GM21390 (cell line): Measurements from ENCODE around the gene GTF3C5.
"Not testable (repeated sequence)": the region's sequence is repeated elsewhere in the genome, so short reads cannot be mapped to it uniquely, and the experiment has no call there.

Experiments
- ATAC-seq: cut with Tn5 transposase; IDR thresholded peaks from one replicate; pipeline ENCODE4 v1.9.1; 2021; ENCODE audit not compliant: unreplicated experiment

The GTF3C5 gene

DNA sequence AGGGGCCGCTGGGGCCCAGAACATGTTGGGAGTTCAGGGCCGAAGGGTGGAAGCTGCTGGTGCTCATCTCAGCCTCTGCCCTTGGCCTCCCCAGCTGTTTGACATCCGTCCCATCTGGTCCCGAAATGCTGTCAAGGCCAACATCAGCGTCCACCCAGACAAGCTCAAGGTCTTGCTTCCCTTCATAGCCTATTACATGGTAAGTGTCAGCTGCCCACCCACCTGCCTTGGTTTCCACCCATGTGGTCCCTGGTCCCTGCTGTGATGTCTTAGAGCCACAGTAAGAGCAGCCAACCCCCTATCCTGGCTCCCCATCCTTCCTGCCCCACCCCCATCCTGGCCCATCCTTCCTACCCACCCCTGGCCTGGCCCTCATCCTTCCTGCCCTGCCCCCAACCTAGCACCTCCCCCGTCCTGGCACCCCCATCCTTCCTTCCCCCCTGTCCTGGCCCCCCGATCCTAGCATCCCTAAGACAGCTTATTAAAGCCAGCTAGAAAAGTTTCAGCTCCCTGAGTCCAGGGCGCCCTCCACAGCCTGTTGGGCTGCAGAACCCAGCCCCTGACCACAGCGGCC, 21.3 kb downstream of the GTF3C5 start:
- no peak for ATAC-seq

DNA sequence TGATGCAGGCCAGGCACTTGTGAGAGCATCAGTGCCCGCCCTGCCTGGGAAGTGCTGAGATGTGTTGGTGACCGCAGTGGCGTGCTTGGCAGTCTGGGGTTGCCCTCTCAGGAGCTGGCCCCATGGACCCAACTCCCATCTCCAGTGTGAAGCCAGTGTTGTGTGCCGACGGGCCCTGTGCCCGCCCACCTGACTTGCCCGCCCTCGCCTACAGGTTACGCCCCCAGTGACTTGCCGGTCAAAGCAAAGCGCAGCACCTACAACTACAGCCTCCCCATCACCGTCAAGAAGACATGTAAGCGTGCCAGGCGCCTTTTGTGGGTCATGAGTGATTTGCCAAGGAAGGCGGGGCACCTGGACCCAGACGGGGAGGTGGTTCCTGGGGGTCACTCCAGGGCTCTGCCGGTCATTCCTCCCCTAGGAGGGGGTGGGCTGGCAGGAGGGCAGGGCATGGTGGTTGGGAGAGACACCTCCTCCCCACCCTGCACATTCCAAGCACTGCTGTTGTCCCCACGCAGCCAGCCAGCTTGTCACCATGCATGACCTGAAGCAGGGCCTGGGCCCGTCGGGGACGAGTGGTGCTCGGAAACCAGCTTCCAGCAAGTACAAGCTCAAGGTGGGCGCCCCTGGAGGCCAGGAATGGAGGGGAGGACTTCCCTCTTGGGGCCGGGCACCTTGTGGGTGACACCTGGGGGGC, 23.5 kb downstream of the GTF3C5 start:
- no peak for ATAC-seq

DNA sequence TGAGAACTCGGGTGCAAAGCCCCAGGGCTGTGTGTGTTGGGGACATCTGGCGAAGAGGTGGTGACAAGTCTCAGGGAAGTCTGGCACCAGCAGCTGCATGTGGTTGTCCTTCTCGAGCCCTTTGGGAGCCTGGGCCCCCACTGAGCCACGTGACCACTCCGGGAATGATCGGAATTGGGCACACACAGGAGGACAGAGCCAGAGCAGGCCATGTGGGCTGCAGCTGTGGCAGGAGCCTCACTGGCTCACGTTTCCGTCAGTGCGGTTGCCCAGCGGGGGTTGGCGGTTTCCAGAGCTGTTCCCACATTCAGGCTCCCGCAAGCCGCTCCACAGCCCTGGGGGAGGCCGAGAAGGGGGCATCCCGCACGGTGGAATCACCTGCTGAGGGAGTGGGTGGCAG, 24.2 kb downstream of the GTF3C5 start:
- no peak for ATAC-seq

DNA sequence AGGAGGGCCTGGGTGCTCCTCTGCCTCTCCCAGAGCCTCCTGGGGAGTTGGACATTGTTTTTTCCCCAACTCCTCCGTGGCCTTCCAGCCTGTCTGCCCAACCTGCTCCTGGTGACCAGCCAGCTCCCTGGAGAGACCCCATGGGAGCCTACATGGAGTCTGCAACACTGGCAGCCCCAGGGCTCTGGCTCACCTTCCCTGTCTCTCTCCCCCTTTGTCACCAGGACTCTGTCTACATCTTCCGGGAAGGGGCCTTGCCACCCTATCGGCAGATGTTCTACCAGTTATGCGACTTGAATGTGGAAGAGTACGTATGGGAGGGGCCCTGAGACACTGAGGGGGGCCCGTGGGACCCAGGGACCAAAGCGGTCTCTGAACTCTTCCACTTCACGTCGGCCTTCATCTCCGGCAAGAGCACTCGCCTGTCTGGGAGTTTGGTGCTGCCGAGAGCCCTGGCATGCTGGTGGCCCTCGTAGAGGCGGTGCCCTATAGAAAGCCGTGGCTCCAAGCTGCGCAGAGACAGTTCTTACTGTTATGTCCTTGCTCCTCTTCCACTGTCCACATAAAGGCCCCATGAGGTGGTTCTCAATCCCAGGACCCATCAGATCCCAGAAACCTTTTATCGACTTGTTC, 25.1 kb downstream of the GTF3C5 start:
- no peak for ATAC-seq

DNA sequence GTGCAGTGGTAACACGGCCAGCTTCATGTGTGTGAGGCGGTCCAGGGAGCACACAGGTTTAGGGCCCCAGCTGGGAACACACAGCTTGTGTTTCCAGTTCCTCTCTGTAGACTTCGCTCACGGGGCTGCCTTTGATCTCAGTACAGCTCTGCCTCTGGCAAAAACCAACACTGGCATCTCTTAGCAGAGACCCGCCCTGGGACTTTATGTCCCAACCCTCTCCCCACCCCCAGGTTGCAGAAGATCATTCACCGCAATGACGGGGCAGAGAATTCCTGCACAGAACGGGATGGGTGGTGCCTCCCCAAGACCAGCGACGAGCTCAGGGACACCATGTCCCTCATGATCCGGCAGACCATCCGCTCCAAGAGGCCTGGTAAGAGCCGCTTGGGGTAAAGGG, 25.7 kb downstream of the GTF3C5 start:
- ATAC-seq: no peak

DNA sequence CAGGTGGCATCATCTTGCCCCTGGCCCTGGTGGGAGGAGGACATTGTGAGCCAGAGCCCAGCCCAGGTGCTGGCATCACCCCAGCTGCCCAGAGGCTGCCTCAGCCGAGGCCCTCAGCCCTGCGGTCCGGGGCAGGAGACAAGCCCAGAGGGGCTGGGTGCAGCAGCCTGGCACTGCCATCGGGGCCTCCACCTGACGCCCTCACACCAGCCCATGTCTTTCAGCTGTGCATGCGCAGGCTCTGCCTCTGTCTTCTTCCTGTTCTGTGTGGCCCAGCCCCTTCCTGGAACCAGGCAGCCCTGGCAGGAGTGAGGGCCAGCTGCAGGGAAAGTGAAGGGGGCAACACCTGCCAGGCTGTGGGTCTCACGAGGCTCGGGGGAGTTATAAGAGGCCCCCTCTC, 26.2 kb downstream of the GTF3C5 start:
- no peak for ATAC-seq

DNA sequence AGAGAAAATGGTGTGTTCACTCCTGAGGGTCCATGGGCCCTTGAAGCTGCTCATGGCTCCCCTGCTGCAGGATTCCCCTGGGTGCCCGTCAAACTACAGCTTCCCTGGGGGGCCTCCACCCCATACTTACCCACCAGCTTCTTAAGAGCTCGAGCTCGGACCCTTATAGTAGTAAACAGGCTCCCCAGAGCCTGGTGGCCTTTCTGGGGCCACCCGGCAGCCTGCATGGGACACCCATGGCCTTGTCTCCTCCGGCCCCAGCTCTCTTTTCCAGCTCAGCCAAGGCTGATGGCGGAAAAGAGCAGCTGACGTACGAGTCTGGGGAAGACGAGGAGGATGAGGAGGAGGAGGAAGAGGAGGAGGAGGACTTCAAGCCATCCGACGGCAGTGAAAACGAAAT, 26.8 kb downstream of the GTF3C5 start:
- no peak for ATAC-seq

DNA sequence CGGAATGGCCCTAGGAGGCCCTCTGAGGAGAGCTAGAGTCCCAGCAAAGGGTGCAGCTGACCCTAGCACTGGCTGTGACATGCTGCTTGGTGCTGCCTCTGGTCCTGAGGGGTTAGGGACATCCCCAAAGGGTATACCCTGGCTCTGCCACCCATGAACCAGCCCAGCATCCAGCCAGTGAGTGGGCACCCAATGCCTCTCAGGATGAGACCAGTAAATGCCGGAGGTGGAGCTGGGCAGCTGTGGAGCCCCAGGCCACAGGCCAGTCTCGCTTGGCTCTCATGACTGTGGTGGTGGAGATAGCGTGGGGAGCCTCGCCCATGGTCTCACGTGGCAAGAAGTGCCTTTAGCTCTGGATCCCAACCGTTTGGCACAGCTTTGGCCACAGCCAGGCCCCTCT, 27.3 kb downstream of the GTF3C5 start:
- no peak for ATAC-seq

DNA sequence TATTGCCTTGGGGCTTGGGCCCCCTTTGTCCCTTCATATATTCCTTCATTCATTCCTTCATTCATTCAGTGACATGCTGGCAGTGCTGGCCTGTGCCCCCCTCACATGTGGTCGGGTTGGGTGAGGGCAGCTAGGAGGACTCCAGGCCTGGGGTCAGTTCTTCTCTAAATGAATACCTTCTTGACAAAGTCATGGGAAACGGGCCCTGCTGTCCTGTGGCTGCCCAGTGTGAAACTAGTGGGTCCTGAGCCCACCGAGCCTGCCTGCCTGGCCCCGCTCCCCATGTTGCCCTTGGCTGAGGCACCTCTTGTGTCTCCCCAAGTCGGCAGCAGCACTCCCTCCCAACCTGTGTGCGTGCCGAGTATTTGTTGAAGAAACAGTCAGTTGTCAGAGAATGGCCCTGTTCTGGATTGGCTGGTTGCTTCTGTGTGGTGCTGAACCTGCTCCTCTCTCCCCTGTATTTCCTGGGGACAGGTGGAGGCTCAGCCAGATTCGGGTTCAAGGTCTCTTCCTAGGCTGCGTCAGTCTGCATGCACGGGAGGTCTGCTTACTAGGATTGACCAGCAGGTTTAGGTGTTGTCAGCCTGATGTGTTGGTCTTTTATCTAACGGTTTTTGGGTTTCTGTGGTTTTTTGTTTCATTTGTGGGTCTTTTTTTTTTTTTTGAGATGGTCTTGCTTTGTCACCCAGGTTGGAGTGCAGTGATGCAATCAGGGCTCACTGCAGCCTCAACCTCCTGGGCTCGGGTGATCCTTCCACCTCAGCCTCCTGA, 27.9 kb downstream of the GTF3C5 start:
- ATAC-seq: no peak

DNA sequence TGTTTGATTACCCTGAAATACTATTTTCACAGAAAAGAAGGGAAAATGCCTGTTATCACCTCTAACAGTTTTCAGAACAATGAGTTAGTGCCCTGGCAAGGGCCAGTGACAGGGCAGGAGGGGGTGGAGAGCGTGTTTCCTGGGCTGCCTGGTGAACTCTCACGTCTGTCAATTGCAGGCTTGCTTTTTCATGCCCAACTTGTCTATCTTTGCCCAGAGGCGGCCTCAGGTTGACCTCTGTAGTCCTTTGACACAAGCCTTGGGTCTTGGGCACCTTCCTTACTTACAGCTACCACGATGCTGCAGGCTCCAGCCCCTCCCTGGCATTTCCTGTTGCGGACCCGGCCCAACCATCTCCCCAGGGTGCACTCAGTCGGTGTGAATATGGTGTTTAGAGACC, 28.8 kb downstream of the GTF3C5 start:
- ATAC-seq: no peak

DNA sequence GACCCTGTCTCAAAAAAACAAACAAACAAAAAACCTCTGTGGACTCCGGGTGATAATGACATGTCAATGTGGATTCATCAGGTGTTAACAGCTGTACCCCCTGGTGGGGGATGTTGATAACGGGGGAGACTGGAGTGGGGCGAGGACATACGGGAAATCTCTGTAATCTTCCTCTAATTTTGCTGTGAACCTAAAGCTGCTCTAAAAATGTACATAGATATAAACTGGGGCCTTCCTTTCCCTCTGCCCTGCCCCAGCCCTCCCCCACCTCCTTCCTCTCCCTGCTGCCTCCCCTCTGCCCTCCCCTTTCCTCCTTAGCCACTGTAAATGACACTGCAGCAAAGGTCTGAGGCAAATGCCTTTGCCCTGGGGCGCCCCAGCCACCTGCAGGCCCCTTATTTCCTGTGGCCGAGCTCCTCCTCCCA, 29.6 kb downstream of the GTF3C5 start:
- ATAC-seq: no peak

DNA sequence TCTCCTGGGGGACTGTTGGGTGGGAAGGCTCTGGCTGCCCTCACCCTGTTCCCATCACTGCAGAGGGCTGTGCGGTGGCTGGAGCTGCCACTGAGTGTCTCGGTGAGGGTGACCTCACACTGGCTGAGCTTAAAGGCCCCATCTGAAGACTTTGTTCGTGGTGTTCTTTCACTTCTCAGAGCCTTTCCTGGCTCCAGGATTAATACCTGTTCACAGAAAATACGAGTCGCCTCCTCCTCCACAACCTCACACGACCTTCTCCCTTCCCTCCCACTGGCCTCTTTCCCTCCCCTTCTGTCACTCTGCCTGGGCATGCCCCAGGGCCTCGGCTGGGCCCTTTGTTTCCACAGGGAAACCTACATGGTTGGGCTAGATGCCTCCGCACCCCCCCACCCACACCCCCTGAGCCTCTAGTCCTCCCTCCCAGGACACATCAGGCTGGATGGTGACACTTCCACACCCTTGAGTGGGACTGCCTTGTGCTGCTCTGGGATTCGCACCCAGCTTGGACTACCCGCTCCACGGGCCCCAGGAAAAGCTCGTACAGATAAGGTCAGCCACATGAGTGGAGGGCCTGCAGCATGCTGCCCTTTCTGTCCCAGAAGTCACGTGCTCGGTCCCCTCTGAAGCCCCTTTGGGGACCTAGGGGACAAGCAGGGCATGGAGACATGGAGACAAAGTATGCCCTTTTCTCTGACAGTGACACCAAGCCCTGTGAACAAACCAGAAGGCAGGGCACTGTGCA, 30.4 kb downstream of the GTF3C5 start:
- not testable (repeated sequence) for ATAC-seq

DNA sequence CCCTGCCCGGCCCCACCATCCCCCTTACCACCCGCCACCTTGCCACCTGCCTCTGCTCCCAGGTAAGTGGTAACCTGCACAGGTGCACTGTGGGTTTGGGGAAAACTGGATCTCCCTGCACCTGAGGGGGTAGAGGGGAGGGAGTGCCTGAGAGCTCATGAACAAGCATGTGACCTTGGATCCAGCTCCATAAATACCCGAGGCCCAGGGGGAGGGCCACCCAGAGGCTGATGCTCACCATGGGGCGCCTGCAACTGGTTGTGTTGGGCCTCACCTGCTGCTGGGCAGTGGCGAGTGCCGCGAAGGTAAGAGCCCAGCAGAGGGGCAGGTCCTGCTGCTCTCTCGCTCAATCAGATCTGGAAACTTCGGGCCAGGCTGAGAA, 31.0 kb downstream of the GTF3C5 start, which contains the start of gene CEL:
CEL (plus strand) TSS at position 218 of the 382 bp plus-strand sequence; CDS start at position 240, 22 bp downstream.
- ATAC-seq: not testable (repeated sequence)

DNA sequence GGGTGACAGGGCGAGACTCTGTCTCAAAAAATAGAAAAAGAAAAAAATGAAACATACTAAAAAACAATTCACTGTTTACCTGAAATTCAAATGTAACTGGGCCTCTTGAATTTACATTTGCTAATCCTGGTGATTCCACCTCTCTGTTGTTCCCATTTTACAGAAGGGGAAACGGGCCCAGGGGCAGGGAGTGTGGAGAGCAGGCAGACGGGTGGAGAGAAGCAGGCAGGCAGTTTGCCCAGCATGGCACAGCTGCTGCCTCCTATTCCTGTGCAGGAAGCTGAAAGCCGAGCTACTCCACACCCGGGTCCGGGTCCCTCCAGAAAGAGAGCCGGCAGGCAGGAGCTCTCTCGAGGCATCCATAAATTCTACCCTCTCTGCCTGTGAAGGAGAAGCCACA, 31.8 kb downstream of the GTF3C5 start:
- not testable (repeated sequence) for ATAC-seq

DNA sequence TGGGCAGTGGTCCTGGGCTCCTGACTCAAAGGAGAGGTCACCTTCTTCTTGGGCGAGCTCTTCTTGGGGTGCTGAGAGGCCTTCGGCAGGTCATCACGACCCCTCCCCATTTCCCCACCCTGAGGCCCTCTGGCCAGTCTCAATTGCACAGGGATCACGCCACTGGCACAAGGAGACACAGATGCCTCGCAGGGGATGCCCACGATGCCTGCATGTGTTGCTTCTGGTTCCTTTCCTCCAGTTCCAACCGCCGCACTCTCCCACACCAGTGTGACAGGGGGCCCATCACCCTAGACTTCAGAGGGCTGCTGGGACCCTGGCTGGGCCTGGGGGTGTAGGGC, 32.3 kb downstream of the GTF3C5 start:
- ATAC-seq: no peak

DNA sequence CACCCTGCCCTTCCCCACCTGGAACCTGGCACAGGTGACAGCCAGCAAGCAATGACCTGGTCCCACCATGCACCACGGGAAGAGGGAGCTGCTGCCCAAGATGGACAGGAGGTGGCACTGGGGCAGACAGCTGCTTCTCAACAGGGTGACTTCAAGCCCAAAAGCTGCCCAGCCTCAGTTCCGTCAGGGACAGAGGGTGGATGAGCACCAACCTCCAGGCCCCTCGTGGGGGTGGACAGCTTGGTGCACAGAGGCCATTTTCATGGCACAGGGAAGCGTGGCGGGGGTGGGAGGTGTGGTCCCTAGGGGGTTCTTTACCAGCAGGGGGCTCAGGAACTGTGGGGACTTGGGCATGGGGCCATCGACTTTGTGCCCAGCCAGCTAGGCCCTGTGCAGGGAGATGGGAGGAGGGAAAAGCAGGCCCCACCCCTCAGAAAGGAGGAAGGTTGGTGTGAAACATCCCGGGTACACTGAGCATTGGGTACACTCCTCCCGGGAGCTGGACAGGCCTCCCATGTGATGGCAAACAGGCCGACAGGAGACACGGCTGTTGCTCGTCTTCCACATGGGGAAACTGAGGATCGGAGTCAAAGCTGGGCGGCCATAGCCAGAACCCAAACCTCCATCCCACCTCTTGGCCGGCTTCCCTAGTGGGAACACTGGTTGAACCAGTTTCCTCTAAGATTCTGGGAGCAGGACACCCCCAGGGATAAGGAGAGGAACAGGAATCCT, 32.9 kb downstream of the GTF3C5 start:
- no peak for ATAC-seq

DNA sequence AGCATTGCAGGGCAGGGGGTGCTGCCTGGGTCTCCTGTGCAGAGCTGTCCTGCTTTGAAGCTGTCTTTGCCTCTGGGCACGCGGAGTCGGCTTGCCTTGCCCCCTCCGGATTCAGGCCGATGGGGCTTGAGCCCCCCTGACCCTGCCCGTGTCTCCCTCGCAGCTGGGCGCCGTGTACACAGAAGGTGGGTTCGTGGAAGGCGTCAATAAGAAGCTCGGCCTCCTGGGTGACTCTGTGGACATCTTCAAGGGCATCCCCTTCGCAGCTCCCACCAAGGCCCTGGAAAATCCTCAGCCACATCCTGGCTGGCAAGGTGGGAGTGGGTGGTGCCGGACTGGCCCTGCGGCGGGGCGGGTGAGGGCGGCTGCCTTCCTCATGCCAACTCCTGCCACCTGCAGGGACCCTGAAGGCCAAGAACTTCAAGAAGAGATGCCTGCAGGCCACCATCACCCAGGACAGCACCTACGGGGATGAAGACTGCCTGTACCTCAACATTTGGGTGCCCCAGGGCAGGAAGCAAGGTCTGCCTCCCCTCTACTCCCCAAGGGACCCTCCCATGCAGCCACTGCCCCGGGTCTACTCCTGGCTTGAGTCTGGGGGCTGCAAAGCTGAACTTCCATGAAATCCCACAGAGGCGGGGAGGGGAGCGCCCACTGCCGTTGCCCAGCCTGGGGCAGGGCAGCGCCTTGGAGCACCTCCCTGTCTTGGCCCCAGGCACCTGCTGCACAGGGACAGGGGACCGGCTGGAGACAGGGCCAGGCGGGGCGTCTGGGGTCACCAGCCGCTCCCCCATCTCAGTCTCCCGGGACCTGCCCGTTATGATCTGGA, 33.7 kb downstream of the GTF3C5 start:
- ATAC-seq: no peak

DNA sequence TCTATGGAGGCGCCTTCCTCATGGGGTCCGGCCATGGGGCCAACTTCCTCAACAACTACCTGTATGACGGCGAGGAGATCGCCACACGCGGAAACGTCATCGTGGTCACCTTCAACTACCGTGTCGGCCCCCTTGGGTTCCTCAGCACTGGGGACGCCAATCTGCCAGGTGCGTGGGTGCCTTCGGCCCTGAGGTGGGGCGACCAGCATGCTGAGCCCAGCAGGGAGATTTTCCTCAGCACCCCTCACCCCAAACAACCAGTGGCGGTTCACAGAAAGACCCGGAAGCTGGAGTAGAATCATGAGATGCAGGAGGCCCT, 34.2 kb downstream of the GTF3C5 start:
- ATAC-seq: no peak

DNA sequence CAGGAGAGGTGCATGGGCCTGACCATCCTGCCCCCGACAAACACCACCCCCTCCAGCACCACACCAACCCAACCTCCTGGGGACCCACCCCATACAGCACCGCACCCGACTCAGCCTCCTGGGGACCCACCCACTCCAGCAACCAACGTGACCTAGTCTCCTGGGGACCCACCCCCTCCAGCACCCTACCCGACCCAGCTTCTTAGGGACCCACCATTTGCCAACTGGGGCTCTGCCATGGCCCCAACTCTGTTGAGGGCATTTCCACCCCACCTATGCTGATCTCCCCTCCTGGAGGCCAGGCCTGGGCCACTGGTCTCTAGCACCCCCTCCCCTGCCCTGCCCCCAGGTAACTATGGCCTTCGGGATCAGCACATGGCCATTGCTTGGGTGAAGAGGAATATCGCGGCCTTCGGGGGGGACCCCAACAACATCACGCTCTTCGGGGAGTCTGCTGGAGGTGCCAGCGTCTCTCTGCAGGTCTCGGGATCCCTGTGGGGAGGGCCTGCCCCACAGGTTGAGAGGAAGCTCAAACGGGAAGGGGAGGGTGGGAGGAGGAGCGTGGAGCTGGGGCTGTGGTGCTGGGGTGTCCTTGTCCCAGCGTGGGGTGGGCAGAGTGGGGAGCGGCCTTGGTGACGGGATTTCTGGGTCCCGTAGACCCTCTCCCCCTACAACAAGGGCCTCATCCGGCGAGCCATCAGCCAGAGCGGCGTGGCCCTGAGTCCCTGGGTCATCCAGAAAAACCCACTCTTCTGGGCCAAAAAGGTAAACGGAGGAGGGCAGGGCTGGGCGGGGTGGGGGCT, 35.6 kb downstream of the GTF3C5 start:
- no peak for ATAC-seq
